Endothelial cell (in vitro differentiated cells): ENCODE measurements around the gene DOCK6. TPM values are rescaled to one million over a fixed set of nuclear protein-coding genes. Genes with fewer than 3 reads are reported as not detected.
A peak's percentile ranks its signal among the peaks of the same experiment; 100 is the strongest.

Source experiments
- DNase-seq: peaks from one replicate; pipeline ENCODE4 v3.0.0; 2021; ENCODE audit warnings: low spot score
- H3K27ac Mint-ChIP-seq: one replicate; pipeline ENCODE4 v1.8.0; 2021; ENCODE audit warnings: mixed read lengths, inconsistent platforms; ENCODE audit not compliant: unreplicated experiment
- H3K27me3 Mint-ChIP-seq: one replicate; pipeline ENCODE4 v1.8.0; 2021; ENCODE audit warnings: mild to moderate bottlenecking, moderate library complexity, mixed read lengths, inconsistent platforms; ENCODE audit not compliant: unreplicated experiment
- H3K36me3 Mint-ChIP-seq: one replicate; pipeline ENCODE4 v1.8.0; 2021; ENCODE audit warnings: mild to moderate bottlenecking, low read depth, mixed read lengths, inconsistent platforms; ENCODE audit not compliant: unreplicated experiment
- H3K4me1 Mint-ChIP-seq: one replicate; pipeline ENCODE4 v1.8.0; 2021; ENCODE audit warnings: mild to moderate bottlenecking, mixed read lengths, inconsistent platforms; ENCODE audit not compliant: unreplicated experiment
- H3K4me3 Mint-ChIP-seq: one replicate; pipeline ENCODE4 v1.8.0; 2021; ENCODE audit warnings: mild to moderate bottlenecking, mixed read lengths, inconsistent platforms; ENCODE audit not compliant: unreplicated experiment
- H3K9me3 Mint-ChIP-seq: one replicate; pipeline ENCODE4 v1.8.0; 2021; ENCODE audit warnings: mixed read lengths, inconsistent platforms; ENCODE audit not compliant: unreplicated experiment
- total RNA-seq: library from RNA; stranded (reverse); fragmentation: NEBNext Ultra II Directional; extraction: Animal tissue kit (Norgen Biotek cat#: 25700); gene quantifications from one replicate; pipeline ENCODE4 v1.2.1, GENCODE V29; 2021; ENCODE audit not compliant: unreplicated experiment
- TF ChIP-seq, protein P1 (sequence below): fragments of 200-600 bp; sonication (generic); IDR thresholded peaks from one replicate; pipeline ENCODE4 v1.5.0; 2021; ENCODE audit warnings: antibody characterized with exemption; ENCODE audit not compliant: unreplicated experiment

DOCK6 gene
- total RNA-seq, 1 donor from 2014 or later: 411 TPM

DNA sequence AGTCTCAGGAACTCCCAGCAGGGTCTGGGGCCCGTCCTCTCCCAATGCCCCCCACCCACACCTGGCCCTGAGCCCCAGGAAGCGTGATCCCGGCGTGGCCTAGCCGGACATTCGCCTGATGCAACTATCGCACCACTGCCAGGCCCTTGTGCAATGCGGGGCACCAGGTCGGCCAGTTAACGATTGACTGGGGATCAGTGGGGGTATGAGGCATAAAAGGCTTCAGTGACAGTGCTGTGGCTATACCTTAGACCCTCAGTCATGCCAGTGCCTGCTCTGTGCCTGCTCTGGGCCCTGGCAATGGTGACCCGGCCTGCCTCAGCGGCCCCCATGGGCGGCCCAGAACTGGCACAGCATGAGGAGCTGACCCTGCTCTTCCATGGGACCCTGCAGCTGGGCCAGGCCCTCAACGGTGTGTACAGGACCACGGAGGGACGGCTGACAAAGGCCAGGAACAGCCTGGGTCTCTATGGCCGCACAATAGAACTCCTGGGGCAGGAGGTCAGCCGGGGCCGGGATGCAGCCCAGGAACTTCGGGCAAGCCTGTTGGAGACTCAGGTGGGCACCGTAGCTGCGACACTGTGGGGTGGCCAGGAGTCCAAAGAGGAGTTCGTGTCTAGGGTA lies 22.8 kb downstream of the DOCK6 start, which contains the start of gene ANGPTL8:
ANGPTL8 (plus strand) TSS at position 243 of the 624 bp plus-strand sequence; CDS start at position 262, 19 bp downstream.
- Mint-ChIP-seq H3K27ac (no peak within 1 kb of the TSS), H3K36me3 (peaks cover 71% of the 10 kb centered on the region), H3K9me3 (no peaks in the 10 kb centered on the region), H3K4me1 (peaks cover 18% of the 10 kb centered on the region), H3K4me3 (peak within 1 kb of the TSS; percentile 81), H3K27me3 (peaks cover 19% of the 10 kb centered on the region)
- no peak for DNase-seq
- TF ChIP-seq, protein P1, sequence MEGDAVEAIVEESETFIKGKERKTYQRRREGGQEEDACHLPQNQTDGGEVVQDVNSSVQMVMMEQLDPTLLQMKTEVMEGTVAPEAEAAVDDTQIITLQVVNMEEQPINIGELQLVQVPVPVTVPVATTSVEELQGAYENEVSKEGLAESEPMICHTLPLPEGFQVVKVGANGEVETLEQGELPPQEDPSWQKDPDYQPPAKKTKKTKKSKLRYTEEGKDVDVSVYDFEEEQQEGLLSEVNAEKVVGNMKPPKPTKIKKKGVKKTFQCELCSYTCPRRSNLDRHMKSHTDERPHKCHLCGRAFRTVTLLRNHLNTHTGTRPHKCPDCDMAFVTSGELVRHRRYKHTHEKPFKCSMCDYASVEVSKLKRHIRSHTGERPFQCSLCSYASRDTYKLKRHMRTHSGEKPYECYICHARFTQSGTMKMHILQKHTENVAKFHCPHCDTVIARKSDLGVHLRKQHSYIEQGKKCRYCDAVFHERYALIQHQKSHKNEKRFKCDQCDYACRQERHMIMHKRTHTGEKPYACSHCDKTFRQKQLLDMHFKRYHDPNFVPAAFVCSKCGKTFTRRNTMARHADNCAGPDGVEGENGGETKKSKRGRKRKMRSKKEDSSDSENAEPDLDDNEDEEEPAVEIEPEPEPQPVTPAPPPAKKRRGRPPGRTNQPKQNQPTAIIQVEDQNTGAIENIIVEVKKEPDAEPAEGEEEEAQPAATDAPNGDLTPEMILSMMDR: no peak

DNA sequence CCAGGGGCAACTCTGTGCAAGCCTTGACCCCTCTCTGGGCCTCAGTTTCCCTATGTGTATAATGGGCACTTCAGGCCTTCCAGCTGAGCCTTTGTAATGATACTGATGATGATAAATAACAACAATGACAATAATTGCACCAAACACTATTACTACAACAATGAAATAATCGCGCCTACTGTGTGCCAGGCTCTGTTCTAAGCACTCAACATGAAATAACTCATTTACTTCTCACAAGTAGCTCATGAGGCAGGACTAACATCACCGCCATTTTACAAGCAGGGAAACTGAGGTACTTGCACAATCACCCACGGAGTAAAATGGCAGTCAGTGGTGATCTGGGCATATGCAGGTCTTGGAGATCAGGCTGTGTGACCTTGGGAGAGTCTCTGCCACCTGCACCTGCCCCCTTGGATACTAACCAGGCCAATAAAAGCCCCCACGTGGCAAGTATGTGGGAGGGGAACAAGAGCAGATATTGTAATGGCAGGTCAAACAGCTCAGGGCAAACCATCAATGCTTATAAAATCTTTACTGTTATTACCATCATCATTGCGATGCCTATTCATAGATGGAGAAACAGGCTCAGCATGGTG lies 23.4 kb downstream of the DOCK6 start:
- H3K27ac Mint-ChIP-seq: no peak overlapping the region
- H3K4me3 Mint-ChIP-seq: peak overlapping the region; percentile 81
- peaks cover 18% of the 10 kb centered on the region for H3K27me3 Mint-ChIP-seq
- H3K36me3 Mint-ChIP-seq: peaks cover 74% of the 10 kb centered on the region
- TF ChIP-seq, protein P1: no peak
- peaks cover 18% of the 10 kb centered on the region for H3K4me1 Mint-ChIP-seq
- DNase-seq: no peak
- no peaks in the 10 kb centered on the region for H3K9me3 Mint-ChIP-seq

DNA sequence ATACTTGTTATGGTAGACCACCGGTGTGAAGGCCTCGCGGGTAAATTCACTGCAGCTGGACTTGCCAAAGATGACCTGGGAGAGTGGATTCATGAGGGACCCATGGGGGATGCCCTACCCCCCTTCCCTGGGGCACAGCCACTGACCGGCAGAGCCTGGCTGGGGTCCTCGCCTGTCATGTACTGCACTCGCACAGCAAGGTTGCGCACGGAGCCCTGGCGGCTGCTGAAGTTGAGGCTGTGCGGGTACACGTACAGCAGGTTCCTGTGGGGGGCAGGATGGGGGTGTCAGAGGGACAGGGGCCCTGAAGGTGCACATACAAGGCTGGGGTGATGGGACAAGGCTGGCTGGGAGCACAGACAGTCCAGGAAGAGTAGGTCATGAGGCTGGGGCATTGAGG lies 24.3 kb downstream of the DOCK6 start:
- peaks cover 14% of the 10 kb centered on the region for H3K27me3 Mint-ChIP-seq
- no peak for DNase-seq
- TF ChIP-seq, protein P1: no peak
- no peaks in the 10 kb centered on the region for H3K9me3 Mint-ChIP-seq
- H3K4me3 Mint-ChIP-seq: no peak overlapping the region
- no peak overlapping the region for H3K27ac Mint-ChIP-seq
- peaks cover 14% of the 10 kb centered on the region for H3K4me1 Mint-ChIP-seq
- H3K36me3 Mint-ChIP-seq: peaks cover 74% of the 10 kb centered on the region

DNA sequence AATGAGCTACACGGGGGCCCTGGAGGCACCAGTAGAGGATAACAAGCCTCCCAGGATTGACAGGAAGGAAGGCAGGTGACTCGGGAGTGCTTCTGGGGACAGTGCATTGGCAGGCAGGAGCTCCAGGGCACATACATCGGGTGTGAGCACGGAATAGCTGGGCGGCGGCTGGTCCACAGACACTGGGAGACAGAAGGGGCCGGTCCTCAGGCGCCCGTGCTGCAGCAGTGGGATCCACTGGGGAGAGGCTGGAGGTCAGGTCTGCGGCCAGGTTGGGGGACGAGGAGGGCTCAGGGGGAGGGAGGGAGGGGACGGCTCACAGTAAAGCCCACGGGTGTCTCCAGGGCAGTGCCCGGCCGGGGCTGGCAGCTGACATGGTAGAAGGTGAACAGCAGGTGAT lies 25.0 kb downstream of the DOCK6 start:
- Mint-ChIP-seq H3K36me3 (peaks cover 72% of the 10 kb centered on the region), H3K9me3 (no peaks in the 10 kb centered on the region), H3K4me3 (peak overlapping the region; percentile 66), H3K27me3 (peaks cover 10% of the 10 kb centered on the region), H3K27ac (no peak overlapping the region), H3K4me1 (peaks cover 14% of the 10 kb centered on the region)
- TF ChIP-seq, protein P1: no peak
- no peak for DNase-seq
